Peyer's patch (tissue), 4 donors: ENCODE measurements around the gene SUPT4H1. TPM values are rescaled to one million over a fixed set of nuclear protein-coding genes. Genes with fewer than 3 reads are reported as not detected.

Source experiments
- DNase-seq, 3 donors: peaks; one replicate each; pipeline ENCODE4 v3.0.0-alpha.2; 2017 to 2019
- H3K27ac ChIP-seq, 4 donors: fragments of 200-600 bp; sonication (generic); one replicate each; pipeline ENCODE4 v1.5.1; 2016 to 2019
- H3K27me3 ChIP-seq, 2 donors: fragments of 200-600 bp; sonication (generic); one replicate each; pipeline ENCODE4 v1.5.1; 2019
- H3K36me3 ChIP-seq, 3 donors: fragments of 200-600 bp; sonication (generic); one replicate each; pipeline ENCODE4 v1.5.1; 2016 to 2019
- H3K4me1 ChIP-seq, 4 donors: fragments of 200-600 bp; sonication (generic); one replicate each; pipeline ENCODE4 v1.5.1; 2016 to 2019
- H3K4me3 ChIP-seq, 4 donors: fragments of 200-600 bp; sonication (generic); 1 replicate in 3 of 4; 2 replicates in 1 of 4; pipeline ENCODE4 v1.5.1; 2016 to 2019; ENCODE audit warnings: mild to moderate bottlenecking in 1 of 4
- H3K9me3 ChIP-seq, 4 donors: fragments of 200-600 bp; sonication (generic); one replicate each; pipeline ENCODE4 v1.5.1; 2016 to 2019; ENCODE audit warnings: mild to moderate bottlenecking in 1 of 4
- CTCF ChIP-seq, 6 experiments: fragments of 450-650 bp in 4 of 6; fragments of 200-600 bp in 2 of 6; sonication (generic) in 1 of 6; IDR thresholded peaks; one replicate each; pipeline ENCODE4 v1.5.1; 2017 to 2019; ENCODE audit warnings: antibody characterized with exemption in 6 of 6, mild to moderate bottlenecking in 3 of 6, moderate library complexity in 1 of 6
- POLR2A ChIP-seq, 2 donors: fragments of 450-650 bp; IDR thresholded peaks; one replicate each; pipeline ENCODE4 v1.5.1; 2017; ENCODE audit warnings: antibody characterized with exemption in 2 of 2, mild to moderate bottlenecking in 2 of 2, moderate library complexity in 2 of 2
- total RNA-seq, 4 donors: library from RNA; depleted of rRNA; stranded (reverse); fragments of >200 nt; gene quantifications; one replicate each; pipeline ENCODE4 v1.1.0, GENCODE V29; 2016

SUPT4H1 gene
- total RNA-seq, 4 donors from 2014 or later: 31.9 to 56.1 (median 47.9) TPM

- Histone ChIP-seq H3K27ac (no peak overlapping the region), H3K4me1 (peaks cover 0 to 19% (median 3%) of the 10 kb centered on the region in 4 donors), H3K27me3 (no peaks in the 10 kb centered on the region), H3K4me3 (peak overlapping the region in 1 of 4 donors; percentile 39), H3K36me3 (no peaks in the 10 kb centered on the region), H3K9me3 (no peaks in the 10 kb centered on the region)
- TF ChIP-seq POLR2A (IDR thresholded peaks at IDR 0.05) (no peak), CTCF (IDR thresholded peaks at IDR 0.05) (no peak)
- no peak for DNase-seq
Observed at GRCh38 chr17:58326609-58327362, 25.2 kb downstream of the SUPT4H1 start.

GRCh38 chr17:58325976-58326468 is 26.0 kb downstream of the SUPT4H1 start:
- no peaks in the 10 kb centered on the region for H3K36me3 ChIP-seq
- peaks cover 0 to 19% (median 3%) of the 10 kb centered on the region in 4 donors for H3K4me1 ChIP-seq
- no peaks in the 10 kb centered on the region for H3K9me3 ChIP-seq
- H3K27ac ChIP-seq: no peak overlapping the region
- TF ChIP-seq CTCF (IDR thresholded peaks at IDR 0.05): no peak
- TF ChIP-seq POLR2A (IDR thresholded peaks at IDR 0.05): no peak
- H3K27me3 ChIP-seq: no peaks in the 10 kb centered on the region
- DNase-seq: no peak
- H3K4me3 ChIP-seq: no peak overlapping the region

GRCh38 chr17:58325289-58325726 is 26.7 kb downstream of the SUPT4H1 start:
- no peak for DNase-seq
- H3K4me3 ChIP-seq: peak overlapping the region in 2 of 4 donors; percentile 68 to 73

GRCh38 chr17:58324409-58325288 is 27.4 kb downstream of the SUPT4H1 start:
- no peaks in the 10 kb centered on the region for H3K27me3 ChIP-seq
- no peaks in the 10 kb centered on the region for H3K36me3 ChIP-seq
- DNase-seq: no peak
- TF ChIP-seq POLR2A (IDR thresholded peaks at IDR 0.05): no peak
- TF ChIP-seq CTCF (IDR thresholded peaks at IDR 0.05): no peak
- H3K9me3 ChIP-seq: no peaks in the 10 kb centered on the region
- H3K4me1 ChIP-seq: peaks cover 0 to 19% (median 3%) of the 10 kb centered on the region in 4 donors
- peak overlapping the region; percentile 45 to 73 (median 57) for H3K4me3 ChIP-seq
- peak overlapping the region in 3 of 4 donors; percentile 19 to 62 (median 30) for H3K27ac ChIP-seq

More at GRCh38 chr17:58325289-58325726, 26.7 kb downstream of the SUPT4H1 start:
- Histone ChIP-seq H3K4me1 (peaks cover 0 to 19% (median 3%) of the 10 kb centered on the region in 4 donors), H3K36me3 (no peaks in the 10 kb centered on the region), H3K27ac (no peak overlapping the region), H3K27me3 (no peaks in the 10 kb centered on the region), H3K9me3 (no peaks in the 10 kb centered on the region)
- TF ChIP-seq POLR2A (IDR thresholded peaks at IDR 0.05): no peak
- no peak for TF ChIP-seq CTCF (IDR thresholded peaks at IDR 0.05)

- TF ChIP-seq POLR2A (IDR thresholded peaks at IDR 0.05) (no peak), CTCF (IDR thresholded peaks at IDR 0.05) (no peak)
- no peak for DNase-seq
- peaks cover 0 to 19% (median 3%) of the 10 kb centered on the region in 4 donors for H3K4me1 ChIP-seq
- H3K36me3 ChIP-seq: no peaks in the 10 kb centered on the region
- H3K27ac ChIP-seq: peak overlapping the region in 3 of 4 donors; percentile 19 to 62 (median 30)
- peak overlapping the region; percentile 45 to 73 (median 57) for H3K4me3 ChIP-seq
- H3K9me3 ChIP-seq: no peaks in the 10 kb centered on the region
- H3K27me3 ChIP-seq: no peaks in the 10 kb centered on the region
Observed at GRCh38 chr17:58324056-58324408, 28.0 kb downstream of the SUPT4H1 start.
